Measurements from ENCODE around the gene ARRDC4. TPM values are rescaled to one million over a fixed set of nuclear protein-coding genes. Genes with fewer than 3 reads are reported as not detected.

The ARRDC4 gene
- total RNA-seq, 2 experiments from 2014 or later, result 3.5 TPM

GRCh38 chr15:97931314-97931713, 29.2 kb upstream of the ARRDC4 start:
- DNase-seq (no peak), ATAC-seq (ENCODE audit: poor library complexity) (no peak)
- Histone ChIP-seq H3K36me3 (ENCODE audit: insufficient read depth, low read length) (no peaks in the 10 kb centered on the region), H3K4me1 (ENCODE audit: insufficient read depth, low read length) (no peaks in the 10 kb centered on the region), H3K27me3 (ENCODE audit: control insufficient read depth in 1 of 2, insufficient read depth in 2 of 2, low read length in 2 of 2) (no peaks in the 10 kb centered on the region), H3K4me3 (ENCODE audit: low read length) (no peak overlapping the region), H3K27ac (ENCODE audit: low read depth in 1 of 2, low read length in 2 of 2) (no peak overlapping the region), H3K9me3 (ENCODE audit: control insufficient read depth in 1 of 2, insufficient read depth in 1 of 2, low read length in 2 of 2) (peaks cover 0 to 4% of the 10 kb centered on the region in 2 experiments)
- CTCF ChIA-PET, result no interaction called here
- no peak for TF ChIP-seq CTCF (IDR thresholded peaks at IDR 0.05)
- POLR2A ChIA-PET, result no interaction called here
- Mint-ChIP-seq H3K4me1 (ENCODE audit: low read depth) (no peaks in the 10 kb centered on the region), H3K27me3 (no peaks in the 10 kb centered on the region), H3K4me3 (no peak overlapping the region), H3K36me3 (ENCODE audit: low read depth) (no peaks in the 10 kb centered on the region), H3K9me3 (peaks cover 12% of the 10 kb centered on the region), H3K27ac (no peak overlapping the region)
- intact Hi-C loops (cut with DNase I, micrococcal nuclease), result loop anchor here in 1 of 2 experiments (10.0 kb wide), 1 partner anchor 63 kb away; no protein-coding TSS in a partner anchor

DNA sequence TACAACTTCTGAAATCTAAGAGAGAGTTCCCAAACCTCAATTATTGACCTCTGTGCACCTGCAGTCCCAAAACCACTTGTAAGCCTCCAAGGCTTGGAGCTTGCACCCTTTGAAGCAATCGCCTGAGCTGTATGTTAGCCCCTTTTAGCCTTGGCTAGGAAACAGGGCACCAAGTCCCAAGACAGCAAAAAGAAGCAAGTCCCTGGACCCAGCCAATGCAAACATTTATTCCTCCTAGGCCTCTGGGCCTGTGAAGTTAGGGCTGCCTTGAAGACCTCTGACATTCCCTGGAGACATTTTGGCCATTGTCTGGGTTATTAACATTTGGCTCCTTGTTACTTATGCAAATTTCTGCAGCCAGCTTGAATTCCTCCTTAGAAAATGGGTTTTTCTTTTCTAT, 26.9 kb upstream of the ARRDC4 start:
- no peak for DNase-seq
- H3K27me3 Mint-ChIP-seq, result no peaks in the 10 kb centered on the region
- intact Hi-C loops (cut with DNase I, micrococcal nuclease), result loop anchor here in 1 of 2 experiments (10.0 kb wide), 1 partner anchor 61 kb away; no protein-coding TSS in a partner anchor
- no peak for ATAC-seq (ENCODE audit: poor library complexity)
- no peak overlapping the region for H3K4me3 Mint-ChIP-seq
- no peaks in the 10 kb centered on the region for H3K36me3 Mint-ChIP-seq (ENCODE audit: low read depth)
- H3K9me3 ChIP-seq (ENCODE audit: control insufficient read depth in 1 of 2, insufficient read depth in 1 of 2, low read length in 2 of 2), result peaks cover 0 to 4% of the 10 kb centered on the region in 2 experiments
- CTCF ChIA-PET, result no interaction called here
- H3K27ac ChIP-seq (ENCODE audit: low read depth in 1 of 2, low read length in 2 of 2), result no peak overlapping the region
- no peak overlapping the region for H3K4me3 ChIP-seq (ENCODE audit: low read length)
- no peaks in the 10 kb centered on the region for H3K27me3 ChIP-seq (ENCODE audit: control insufficient read depth in 1 of 2, insufficient read depth in 2 of 2, low read length in 2 of 2)
- H3K36me3 ChIP-seq (ENCODE audit: insufficient read depth, low read length), result no peaks in the 10 kb centered on the region
- POLR2A ChIA-PET, result no interaction called here
- no peaks in the 10 kb centered on the region for H3K4me1 ChIP-seq (ENCODE audit: insufficient read depth, low read length)
- no peak for TF ChIP-seq CTCF (IDR thresholded peaks at IDR 0.05)
- H3K27ac Mint-ChIP-seq, result no peak overlapping the region
- peaks cover 13% of the 10 kb centered on the region for H3K9me3 Mint-ChIP-seq
- no peaks in the 10 kb centered on the region for H3K4me1 Mint-ChIP-seq (ENCODE audit: low read depth)

GRCh38 chr15:97940993-97941392, 19.5 kb upstream of the ARRDC4 start:
- Histone ChIP-seq H3K4me3 (ENCODE audit: low read length) (no peak overlapping the region), H3K4me1 (ENCODE audit: insufficient read depth, low read length) (no peaks in the 10 kb centered on the region), H3K27me3 (ENCODE audit: control insufficient read depth in 1 of 2, insufficient read depth in 2 of 2, low read length in 2 of 2) (no peaks in the 10 kb centered on the region), H3K27ac (ENCODE audit: low read depth in 1 of 2, low read length in 2 of 2) (no peak overlapping the region), H3K9me3 (ENCODE audit: control insufficient read depth in 1 of 2, insufficient read depth in 1 of 2, low read length in 2 of 2) (peaks cover 0 to 5% of the 10 kb centered on the region in 2 experiments), H3K36me3 (ENCODE audit: insufficient read depth, low read length) (no peaks in the 10 kb centered on the region)
- intact Hi-C loops (cut with DNase I, micrococcal nuclease), result no loop called here
- no peak for DNase-seq
- TF ChIP-seq CTCF (IDR thresholded peaks at IDR 0.05), result no peak
- no peak for ATAC-seq (ENCODE audit: poor library complexity)
- Mint-ChIP-seq H3K4me1 (ENCODE audit: low read depth) (no peaks in the 10 kb centered on the region), H3K9me3 (peaks cover 2% of the 10 kb centered on the region), H3K27me3 (no peaks in the 10 kb centered on the region), H3K4me3 (no peak overlapping the region), H3K36me3 (ENCODE audit: low read depth) (no peaks in the 10 kb centered on the region), H3K27ac (no peak overlapping the region)
- CTCF ChIA-PET, result no interaction called here
- POLR2A ChIA-PET, result no interaction called here
